Stimulated activated naive CD8-positive, alpha-beta T cell treated with anti-CD3 and anti-CD28 coated beads, Interleukin-15, amount 100 ng/mL, for 72 hours (primary cell): Measurements from ENCODE around the gene RAP1GAP2.
"Not testable (repeated sequence)": the region's sequence is repeated elsewhere in the genome, so short reads cannot be mapped to it uniquely, and the experiment has no call there.

Source experiments
- ATAC-seq: fragments of 150-1000 bp; cut with Tn5 transposase; 2 replicates; pipeline ENCODE4 v1.10.0; 2021; ENCODE audit warnings: mild to moderate bottlenecking, moderate library complexity
- DNase-seq, 2 donors: peaks; one replicate each; pipeline ENCODE4 v3.0.0; 2021 to 2022
- H3K27ac Mint-ChIP-seq, 2 donors: one replicate each; pipeline ENCODE4 v1.8.0; 2022; ENCODE audit warnings: mild to moderate bottlenecking in 2 of 2, mixed read lengths in 2 of 2, moderate library complexity in 2 of 2
- H3K27me3 Mint-ChIP-seq: one replicate; pipeline ENCODE4 v1.8.0; 2022; ENCODE audit warnings: mixed read lengths
- H3K4me1 Mint-ChIP-seq: one replicate; pipeline ENCODE4 v1.8.0; 2022; ENCODE audit warnings: mild to moderate bottlenecking, mixed read lengths
- H3K4me3 Mint-ChIP-seq, 2 donors: one replicate each; pipeline ENCODE4 v1.8.0; 2022; ENCODE audit warnings: mild to moderate bottlenecking in 2 of 2, mixed read lengths in 2 of 2, moderate library complexity in 1 of 2
- H3K9me3 Mint-ChIP-seq, 2 donors: one replicate each; pipeline ENCODE4 v1.8.0; 2022; ENCODE audit warnings: mixed read lengths in 2 of 2

RAP1GAP2 gene

GRCh38 chr17:2995886-2996809 lies 199.9 kb downstream of the RAP1GAP2 start:
- Mint-ChIP-seq H3K27me3 (no peaks in the 10 kb centered on the region), H3K4me1 (no peaks in the 10 kb centered on the region), H3K9me3 (no peaks in the 10 kb centered on the region), H3K27ac (peak overlapping the region in 1 of 2 donors; percentile 19), H3K4me3 (no peak overlapping the region)
- DNase-seq, result no peak
- no peak for ATAC-seq

GRCh38 chr17:2996810-2997670 lies 200.8 kb downstream of the RAP1GAP2 start:
- Mint-ChIP-seq H3K27me3 (no peaks in the 10 kb centered on the region), H3K9me3 (no peaks in the 10 kb centered on the region), H3K27ac (peak overlapping the region in 1 of 2 donors; percentile 45), H3K4me3 (no peak overlapping the region), H3K4me1 (no peaks in the 10 kb centered on the region)
- no peak for ATAC-seq
- DNase-seq, result no peak

GRCh38 chr17:2998469-2998901 lies 202.2 kb downstream of the RAP1GAP2 start:
- not testable (repeated sequence) for ATAC-seq, H3K4me3 Mint-ChIP-seq, DNase-seq, H3K27ac Mint-ChIP-seq, H3K9me3 Mint-ChIP-seq
- Mint-ChIP-seq H3K4me1 (peaks cover 14% of the 10 kb centered on the region), H3K27me3 (peaks cover 11% of the 10 kb centered on the region)

- DNase-seq (no peak), ATAC-seq (no peak)
- Mint-ChIP-seq H3K9me3 (no peaks in the 10 kb centered on the region), H3K27ac (no peak overlapping the region), H3K4me1 (peaks cover 30% of the 10 kb centered on the region), H3K4me3 (no peak overlapping the region), H3K27me3 (peaks cover 27% of the 10 kb centered on the region)
These were observed 206.5 kb downstream of the RAP1GAP2 start for GRCh38 chr17:3002538-3003295.

- H3K27ac Mint-ChIP-seq, result no peak overlapping the region
- no peaks in the 10 kb centered on the region for H3K9me3 Mint-ChIP-seq
- H3K4me1 Mint-ChIP-seq, result peaks cover 30% of the 10 kb centered on the region
- H3K4me3 Mint-ChIP-seq, result peak overlapping the region in 1 of 2 donors; percentile 63
- ATAC-seq, result no peak
- DNase-seq, result no peak
- H3K27me3 Mint-ChIP-seq, result peaks cover 27% of the 10 kb centered on the region
These were observed 207.3 kb downstream of the RAP1GAP2 start for GRCh38 chr17:3003296-3004149.

GRCh38 chr17:3004150-3004801 lies 208.0 kb downstream of the RAP1GAP2 start:
- H3K27ac Mint-ChIP-seq, result peak overlapping the region in 1 of 2 donors; percentile 92
- ATAC-seq (peak; percentile 82), DNase-seq (peak; percentile 40 to 41)
- H3K9me3 Mint-ChIP-seq, result no peaks in the 10 kb centered on the region
- H3K27me3 Mint-ChIP-seq, result peaks cover 27% of the 10 kb centered on the region
- peak overlapping the region; percentile 37 to 63 for H3K4me3 Mint-ChIP-seq
- peaks cover 30% of the 10 kb centered on the region for H3K4me1 Mint-ChIP-seq

- H3K9me3 Mint-ChIP-seq, result no peaks in the 10 kb centered on the region
- peaks cover 30% of the 10 kb centered on the region for H3K4me1 Mint-ChIP-seq
- ATAC-seq, result no peak
- no peak overlapping the region for H3K27ac Mint-ChIP-seq
- peaks cover 27% of the 10 kb centered on the region for H3K27me3 Mint-ChIP-seq
- H3K4me3 Mint-ChIP-seq, result peak overlapping the region; percentile 37 to 63
- DNase-seq, result no peak
These were observed 208.7 kb downstream of the RAP1GAP2 start for GRCh38 chr17:3004925-3005324.

- Mint-ChIP-seq H3K9me3 (no peaks in the 10 kb centered on the region), H3K4me3 (no peak overlapping the region), H3K27ac (no peak overlapping the region), H3K27me3 (peaks cover 27% of the 10 kb centered on the region), H3K4me1 (peaks cover 30% of the 10 kb centered on the region)
- ATAC-seq (no peak), DNase-seq (no peak)
These were observed 209.5 kb downstream of the RAP1GAP2 start for GRCh38 chr17:3005696-3006095.

GRCh38 chr17:3006801-3007200 lies 210.6 kb downstream of the RAP1GAP2 start:
- Mint-ChIP-seq H3K4me3 (no peak overlapping the region), H3K27me3 (peaks cover 27% of the 10 kb centered on the region), H3K9me3 (no peaks in the 10 kb centered on the region), H3K27ac (no peak overlapping the region), H3K4me1 (peaks cover 30% of the 10 kb centered on the region)
- ATAC-seq, result no peak
- no peak for DNase-seq

- Mint-ChIP-seq H3K4me3 (no peak overlapping the region), H3K27ac (no peak overlapping the region), H3K27me3 (peaks cover 23% of the 10 kb centered on the region), H3K9me3 (no peaks in the 10 kb centered on the region), H3K4me1 (peaks cover 24% of the 10 kb centered on the region)
- ATAC-seq (no peak), DNase-seq (no peak)
These were observed 211.4 kb downstream of the RAP1GAP2 start for GRCh38 chr17:3007651-3008121.

- ATAC-seq (no peak), DNase-seq (no peak)
- peaks cover 15% of the 10 kb centered on the region for H3K27me3 Mint-ChIP-seq
- peaks cover 15% of the 10 kb centered on the region for H3K4me1 Mint-ChIP-seq
- no peaks in the 10 kb centered on the region for H3K9me3 Mint-ChIP-seq
- H3K4me3 Mint-ChIP-seq, result no peak overlapping the region
- no peak overlapping the region for H3K27ac Mint-ChIP-seq
These were observed 212.4 kb downstream of the RAP1GAP2 start for GRCh38 chr17:3008336-3009288.

- no peak overlapping the region for H3K27ac Mint-ChIP-seq
- ATAC-seq, result no peak
- H3K4me3 Mint-ChIP-seq, result no peak overlapping the region
- H3K4me1 Mint-ChIP-seq, result peaks cover 7% of the 10 kb centered on the region
- no peaks in the 10 kb centered on the region for H3K9me3 Mint-ChIP-seq
- no peak for DNase-seq
- H3K27me3 Mint-ChIP-seq, result peaks cover 12% of the 10 kb centered on the region
These were observed 213.2 kb downstream of the RAP1GAP2 start for GRCh38 chr17:3009411-3009920.

GRCh38 chr17:3011891-3012290 lies 215.7 kb downstream of the RAP1GAP2 start:
- no peaks in the 10 kb centered on the region for H3K27me3 Mint-ChIP-seq
- ATAC-seq (no peak), DNase-seq (no peak)
- H3K4me1 Mint-ChIP-seq, result no peaks in the 10 kb centered on the region
- H3K4me3 Mint-ChIP-seq, result no peak overlapping the region
- no peaks in the 10 kb centered on the region for H3K9me3 Mint-ChIP-seq
- no peak overlapping the region for H3K27ac Mint-ChIP-seq
